HG02870 (cell line): ENCODE results near the gene MYO3B.
"Not testable (repeated sequence)": the region's sequence is repeated elsewhere in the genome, so short reads cannot be mapped to it uniquely, and the experiment has no call there.

Source experiments
- ATAC-seq: cut with Tn5 transposase; IDR thresholded peaks from one replicate; pipeline ENCODE4 v1.9.1; 2021; ENCODE audit warnings: mild to moderate bottlenecking, moderate library complexity; ENCODE audit not compliant: unreplicated experiment

Gene MYO3B

GRCh38 chr2:170535552-170535951 lies 357.6 kb downstream of the MYO3B start:
- no peak for ATAC-seq

- no peak for ATAC-seq
Measured at GRCh38 chr2:170544817-170545216, 366.9 kb downstream of the MYO3B start.

- peak; percentile 47 for ATAC-seq
Measured at GRCh38 chr2:170548304-170548703, 370.4 kb downstream of the MYO3B start.

GRCh38 chr2:170550501-170550900 lies 372.6 kb downstream of the MYO3B start:
- no peak for ATAC-seq

- ATAC-seq = not testable (repeated sequence)
Measured at GRCh38 chr2:170551899-170552298, 374.0 kb downstream of the MYO3B start.

GRCh38 chr2:170553748-170554147 lies 375.8 kb downstream of the MYO3B start:
- ATAC-seq = no peak

- ATAC-seq = no peak
Measured at GRCh38 chr2:170554278-170554955, 376.5 kb downstream of the MYO3B start.

GRCh38 chr2:170562928-170563327 lies 385.0 kb downstream of the MYO3B start:
- ATAC-seq = no peak

- no peak for ATAC-seq
Measured at GRCh38 chr2:170563401-170563800, 385.5 kb downstream of the MYO3B start.

GRCh38 chr2:170566138-170566537 lies 388.2 kb downstream of the MYO3B start:
- no peak for ATAC-seq

GRCh38 chr2:170567429-170567828 lies 389.5 kb downstream of the MYO3B start:
- no peak for ATAC-seq

- no peak for ATAC-seq
Measured at GRCh38 chr2:170568511-170568910, 390.6 kb downstream of the MYO3B start.

- ATAC-seq = no peak
Measured at GRCh38 chr2:170571612-170572011, 393.7 kb downstream of the MYO3B start.

- ATAC-seq = no peak
Measured at GRCh38 chr2:170573671-170574070, 395.7 kb downstream of the MYO3B start.

- no peak for ATAC-seq
Measured at GRCh38 chr2:170576296-170576695, 398.3 kb downstream of the MYO3B start.

- ATAC-seq = no peak
Measured at GRCh38 chr2:170577356-170577755, 399.4 kb downstream of the MYO3B start.

- no peak for ATAC-seq
Measured at GRCh38 chr2:170578606-170579005, 400.7 kb downstream of the MYO3B start.

- no peak for ATAC-seq
Measured at GRCh38 chr2:170579511-170579910, 401.6 kb downstream of the MYO3B start.

- no peak for ATAC-seq
Measured at GRCh38 chr2:170582313-170582712, 404.4 kb downstream of the MYO3B start.

GRCh38 chr2:170582751-170583463 lies 405.0 kb downstream of the MYO3B start:
- ATAC-seq = no peak

GRCh38 chr2:170585067-170585466 lies 407.1 kb downstream of the MYO3B start:
- ATAC-seq = no peak

- ATAC-seq = no peak
Measured at GRCh38 chr2:170586571-170587095, 408.7 kb downstream of the MYO3B start.
